HepG2 (cell line): ENCODE results near the gene HELZ. TPM values are rescaled to one million over a fixed set of nuclear protein-coding genes. Genes with fewer than 3 reads are reported as not detected.
A peak's percentile ranks its signal among the peaks of the same experiment; 100 is the strongest.

Source experiments
- AHDC1 ChIP-seq: sonication (generic); formaldehyde crosslinking; IDR thresholded peaks from 2 replicates; pipeline ENCODE4 v1.5.1; 2020; ENCODE audit warnings: mild to moderate bottlenecking, missing genetic modification reagents, borderline replicate concordance
- BATF2 ChIP-seq: sonication (generic); formaldehyde crosslinking; IDR thresholded peaks from 2 replicates; pipeline ENCODE4 v1.8.0; 2022; ENCODE audit warnings: mild to moderate bottlenecking, missing genetic modification reagents, moderate library complexity
- ERF ChIP-seq: IDR thresholded peaks from 2 replicates; pipeline ENCODE4 v1.6.1; 2018; ENCODE audit warnings: missing biosample characterization, missing genetic modification reagents
- MLXIP ChIP-seq: sonication (generic); formaldehyde crosslinking; IDR thresholded peaks from 2 replicates; pipeline ENCODE4 v1.9.0; 2021; ENCODE audit warnings: missing genetic modification reagents, borderline replicate concordance
- REST ChIP-seq, 2 experiments: IDR thresholded peaks; 2 replicates each; pipeline ENCODE4 v1.6.1; 2011 to 2012; ENCODE audit warnings: low read length in 2 of 2, borderline replicate concordance in 1 of 2, low read depth in 1 of 2, mild to moderate bottlenecking in 1 of 2, moderate library complexity in 1 of 2
- RFXANK ChIP-seq: IDR thresholded peaks from 2 replicates; pipeline ENCODE4 v1.6.1; 2016
- WIZ ChIP-seq: sonication (generic); formaldehyde crosslinking; IDR thresholded peaks from 2 replicates; pipeline ENCODE4 v1.5.1; 2020; ENCODE audit warnings: mild to moderate bottlenecking, missing genetic modification reagents
- XRCC5 ChIP-seq: fragments of 200-400 bp; formaldehyde crosslinking; optimal IDR thresholded peaks from 2 replicates; pipeline ENCODE3; 2017; ENCODE audit warnings: mild to moderate bottlenecking, low read length
- ZKSCAN8 ChIP-seq: IDR thresholded peaks from 2 replicates; pipeline ENCODE4 v1.6.1; 2016; ENCODE audit warnings: borderline replicate concordance, missing genetic modification reagents, missing compliant biosample characterization
- ZNF468 ChIP-seq: sonication (generic); formaldehyde crosslinking; IDR thresholded peaks from 2 replicates; pipeline ENCODE4 v1.8.0; 2022; ENCODE audit warnings: mild to moderate bottlenecking, moderate library complexity, missing genetic modification reagents
- ZNF510 ChIP-seq: sonication (generic); formaldehyde crosslinking; IDR thresholded peaks from 2 replicates; pipeline ENCODE4 v1.4.0; 2020; ENCODE audit warnings: low read depth, mild to moderate bottlenecking, missing genetic modification reagents
- ZNF577 ChIP-seq: sonication (generic); formaldehyde crosslinking; IDR thresholded peaks from 2 replicates; pipeline ENCODE4 v1.4.0; 2020; ENCODE audit warnings: mild to moderate bottlenecking, low read depth, missing genetic modification reagents, borderline replicate concordance
- ZNF749 ChIP-seq: sonication (generic); formaldehyde crosslinking; IDR thresholded peaks from 2 replicates; pipeline ENCODE4 v1.8.0; 2022; ENCODE audit warnings: mild to moderate bottlenecking, missing genetic modification reagents, moderate library complexity, borderline replicate concordance
- polyA plus RNA-seq, 8 experiments: library from polyadenylated mRNA; depleted of rRNA in 3 of 8; stranded (reverse) in 7 of 8; unstranded in 1 of 8; fragments of >200 nt; fragmentation: Illumina TruSeq in 4 of 8; extraction: Trizol in 4 of 8; gene quantifications; 2 replicates each; pipeline versions ENCODE4 v1.2.1 to v1.2.3, GENCODE V29; 2011 to 2016; ENCODE audit warnings: low read depth in 4 of 8, missing spikeins in 1 of 8, mixed read lengths in 1 of 8; ENCODE audit not compliant: insufficient read depth in 1 of 8
- total RNA-seq, 5 experiments: library from RNA; depleted of rRNA; stranded (reverse); fragments of >200 nt; fragmentation: Illumina TruSeq; extraction: Trizol; gene quantifications; 2 replicates each; pipeline ENCODE4 v1.2.3, GENCODE V29; 2016; ENCODE audit warnings: low read depth in 1 of 5
- TF ChIP-seq, protein P1 (sequence below): IDR thresholded peaks from 2 replicates; pipeline ENCODE4 v1.6.1; 2016

Gene HELZ
- total and polyA plus RNA-seq, 2 of the 13 experiments (the other 11 are each of a cell fraction or from before 2014, with no cell fraction given): 35.3 to 52.4 TPM

DNA sequence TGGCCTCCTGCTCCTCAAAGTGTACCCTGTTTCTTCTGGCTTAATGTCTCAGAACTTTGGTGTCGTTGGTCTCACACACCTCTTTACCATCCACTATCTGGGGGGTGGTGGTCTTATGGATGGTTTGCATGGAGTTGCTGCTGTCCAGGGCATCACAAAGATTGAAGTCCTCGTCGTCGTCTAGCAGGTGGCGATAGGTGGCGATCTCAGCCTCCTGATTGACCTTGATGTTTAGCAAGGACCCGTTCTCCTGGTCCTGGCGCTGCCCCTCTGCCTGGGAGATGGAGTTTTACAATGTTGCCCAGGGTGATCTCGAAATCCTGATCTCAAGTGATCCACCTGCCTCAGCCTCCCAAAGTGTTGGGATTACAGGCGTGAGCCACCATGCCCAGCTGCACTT lies 31.1 kb upstream of the HELZ start (continued):
- TF ChIP-seq XRCC5 (peak; percentile 32), ZKSCAN8 (CRISPR knock-in tag) (no peak), WIZ (no peak), RFXANK (CRISPR knock-in tag) (no peak), ZNF468 (CRISPR knock-in tag) (no peak), ZNF749 (no peak), ZNF510 (CRISPR knock-in tag) (no peak), AHDC1 (CRISPR knock-in tag) (no peak), ZNF577 (no peak), ERF (CRISPR knock-in tag) (no peak), REST (IDR thresholded peaks at IDR 0.05; ENCODE audit: borderline replicate concordance in 1 of 2, low read depth in 1 of 2, low read length in 2 of 2) (no peak), BATF2 (no peak), MLXIP (CRISPR knock-in tag) (no peak)
- TF ChIP-seq, protein P1, sequence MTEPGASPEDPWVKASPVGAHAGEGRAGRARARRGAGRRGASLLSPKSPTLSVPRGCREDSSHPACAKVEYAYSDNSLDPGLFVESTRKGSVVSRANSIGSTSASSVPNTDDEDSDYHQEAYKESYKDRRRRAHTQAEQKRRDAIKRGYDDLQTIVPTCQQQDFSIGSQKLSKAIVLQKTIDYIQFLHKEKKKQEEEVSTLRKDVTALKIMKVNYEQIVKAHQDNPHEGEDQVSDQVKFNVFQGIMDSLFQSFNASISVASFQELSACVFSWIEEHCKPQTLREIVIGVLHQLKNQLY: no peak
